ENCODE results near the gene STARD9. TPM values are rescaled to one million over a fixed set of nuclear protein-coding genes. Genes with fewer than 3 reads are reported as not detected.
A peak's percentile ranks its signal among the peaks of the same experiment; 100 is the strongest.

STARD9 gene
- total and polyA plus RNA-seq, 2 of the 13 experiments (the other 11 are each of a cell fraction or from before 2014, with no cell fraction given), result 5.3 to 7.5 TPM

GRCh38 chr15:42591238-42591934 lies 16.0 kb downstream of the STARD9 start (continued):
- TF ChIP-seq ZNF709 (CRISPR knock-in tag; IDR thresholded peaks at IDR 0.05) (no peak), NFATC3 (CRISPR knock-in tag; IDR thresholded peaks at IDR 0.05) (no peak), ZNF572 (CRISPR knock-in tag; IDR thresholded peaks at IDR 0.05) (no peak), ZMYM3 (CRISPR knock-in tag; IDR thresholded peaks at IDR 0.05) (peak; percentile 84; the same call in 1 of the 2 replicates), ZSCAN29 (CRISPR knock-in tag; conservative IDR thresholded peaks at IDR 0.05) (no peak), KAT7 (CRISPR knock-in tag; IDR thresholded peaks at IDR 0.05; ENCODE audit: borderline replicate concordance) (no peak), KDM5B (CRISPR knock-in tag; IDR thresholded peaks at IDR 0.05; ENCODE audit: borderline replicate concordance) (no peak), NCOA5 (CRISPR knock-in tag; IDR thresholded peaks at IDR 0.05) (no peak), IRX3 (CRISPR knock-in tag; IDR thresholded peaks at IDR 0.05; ENCODE audit: borderline replicate concordance, low read depth) (no peak), MAF1 (CRISPR knock-in tag; IDR thresholded peaks at IDR 0.05; ENCODE audit: borderline replicate concordance) (no peak), PITX1 (CRISPR knock-in tag; IDR thresholded peaks at IDR 0.05) (no peak), KMT2A (CRISPR knock-in tag; IDR thresholded peaks at IDR 0.05) (no peak), RBAK (CRISPR knock-in tag; IDR thresholded peaks at IDR 0.05) (peak; percentile 60; the same call in 1 of the 2 replicates), ASH2L (IDR thresholded peaks at IDR 0.05; ENCODE audit: insufficient read length, low read depth, low read length) (peak; percentile 68), PPARG (CRISPR knock-in tag; conservative IDR thresholded peaks at IDR 0.05) (no peak), ZNF710 (CRISPR knock-in tag; IDR thresholded peaks at IDR 0.05; ENCODE audit: borderline replicate concordance) (no peak; the same call in 1 of the 2 replicates), JUN (CRISPR knock-in tag; IDR thresholded peaks at IDR 0.05) (no peak), CENPT (CRISPR knock-in tag; IDR thresholded peaks at IDR 0.05; ENCODE audit: low read depth) (no peak), RXRA (CRISPR knock-in tag; IDR thresholded peaks at IDR 0.05) (peak; percentile 2; the same call in 1 of the 2 replicates)
- TF ChIP-seq, protein P1, sequence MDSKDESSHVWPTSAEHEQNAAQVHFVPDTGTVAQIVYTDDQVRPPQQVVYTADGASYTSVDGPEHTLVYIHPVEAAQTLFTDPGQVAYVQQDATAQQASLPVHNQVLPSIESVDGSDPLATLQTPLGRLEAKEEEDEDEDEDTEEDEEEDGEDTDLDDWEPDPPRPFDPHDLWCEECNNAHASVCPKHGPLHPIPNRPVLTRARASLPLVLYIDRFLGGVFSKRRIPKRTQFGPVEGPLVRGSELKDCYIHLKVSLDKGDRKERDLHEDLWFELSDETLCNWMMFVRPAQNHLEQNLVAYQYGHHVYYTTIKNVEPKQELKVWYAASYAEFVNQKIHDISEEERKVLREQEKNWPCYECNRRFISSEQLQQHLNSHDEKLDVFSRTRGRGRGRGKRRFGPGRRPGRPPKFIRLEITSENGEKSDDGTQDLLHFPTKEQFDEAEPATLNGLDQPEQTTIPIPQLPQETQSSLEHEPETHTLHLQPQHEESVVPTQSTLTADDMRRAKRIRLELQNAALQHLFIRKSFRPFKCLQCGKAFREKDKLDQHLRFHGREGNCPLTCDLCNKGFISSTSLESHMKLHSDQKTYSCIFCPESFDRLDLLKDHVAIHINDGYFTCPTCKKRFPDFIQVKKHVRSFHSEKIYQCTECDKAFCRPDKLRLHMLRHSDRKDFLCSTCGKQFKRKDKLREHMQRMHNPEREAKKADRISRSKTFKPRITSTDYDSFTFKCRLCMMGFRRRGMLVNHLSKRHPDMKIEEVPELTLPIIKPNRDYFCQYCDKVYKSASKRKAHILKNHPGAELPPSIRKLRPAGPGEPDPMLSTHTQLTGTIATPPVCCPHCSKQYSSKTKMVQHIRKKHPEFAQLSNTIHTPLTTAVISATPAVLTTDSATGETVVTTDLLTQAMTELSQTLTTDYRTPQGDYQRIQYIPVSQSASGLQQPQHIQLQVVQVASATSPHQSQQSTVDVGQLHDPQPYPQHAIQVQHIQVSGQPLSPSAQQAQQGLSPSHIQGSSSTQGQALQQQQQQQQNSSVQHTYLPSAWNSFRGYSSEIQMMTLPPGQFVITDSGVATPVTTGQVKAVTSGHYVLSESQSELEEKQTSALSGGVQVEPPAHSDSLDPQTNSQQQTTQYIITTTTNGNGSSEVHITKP (CRISPR knock-in tag; IDR thresholded peaks at IDR 0.05; ENCODE audit: low read depth), result no peak
- TF ChIP-seq, protein P2, sequence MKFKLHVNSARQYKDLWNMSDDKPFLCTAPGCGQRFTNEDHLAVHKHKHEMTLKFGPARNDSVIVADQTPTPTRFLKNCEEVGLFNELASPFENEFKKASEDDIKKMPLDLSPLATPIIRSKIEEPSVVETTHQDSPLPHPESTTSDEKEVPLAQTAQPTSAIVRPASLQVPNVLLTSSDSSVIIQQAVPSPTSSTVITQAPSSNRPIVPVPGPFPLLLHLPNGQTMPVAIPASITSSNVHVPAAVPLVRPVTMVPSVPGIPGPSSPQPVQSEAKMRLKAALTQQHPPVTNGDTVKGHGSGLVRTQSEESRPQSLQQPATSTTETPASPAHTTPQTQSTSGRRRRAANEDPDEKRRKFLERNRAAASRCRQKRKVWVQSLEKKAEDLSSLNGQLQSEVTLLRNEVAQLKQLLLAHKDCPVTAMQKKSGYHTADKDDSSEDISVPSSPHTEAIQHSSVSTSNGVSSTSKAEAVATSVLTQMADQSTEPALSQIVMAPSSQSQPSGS (CRISPR knock-in tag; IDR thresholded peaks at IDR 0.05), result no peak
